ENCODE data around the gene FRMD8.

GRCh38 chr11:65390996-65391395 lies 4.6 kb downstream of the FRMD8 start:
- TF ChIP-seq EZH2 (IDR thresholded peaks at IDR 0.05; ENCODE audit: insufficient read depth, poor library complexity, severe bottlenecking) = no peak
- no peak for TF ChIP-seq EZH2phosphoT487 (IDR thresholded peaks at IDR 0.05; ENCODE audit: insufficient read depth, low read depth)
